ENCODE data around the gene CDC42EP2. TPM values are rescaled to one million over a fixed set of nuclear protein-coding genes. Genes with fewer than 3 reads are reported as not detected.
"Not testable (repeated sequence)": the region's sequence is repeated elsewhere in the genome, so short reads cannot be mapped to it uniquely, and the experiment has no call there.

The CDC42EP2 gene
- total RNA-seq, 2 experiments from 2014 or later, result 1.7 TPM; not detected in 1

DNA sequence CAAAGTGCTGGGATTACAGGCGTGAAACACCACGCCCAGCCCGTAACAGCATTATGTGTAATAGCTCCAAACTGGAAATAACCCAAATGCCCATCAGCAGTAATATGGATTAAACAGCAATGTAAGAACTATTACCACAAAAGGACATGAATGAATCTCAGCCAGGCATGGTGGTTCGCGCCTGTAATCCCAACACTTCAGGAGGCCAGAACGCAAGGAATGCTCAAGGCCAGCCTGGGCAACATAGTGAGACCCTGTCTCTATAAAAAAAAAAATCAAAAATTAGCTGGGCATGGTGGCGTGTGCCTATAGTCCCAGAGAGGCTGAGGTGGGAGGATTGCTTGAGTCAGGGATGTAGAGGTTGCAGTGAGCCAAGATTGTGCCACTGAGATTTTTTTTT, 15.9 kb downstream of the CDC42EP2 start:
- H3K27ac ChIP-seq (ENCODE audit: low read depth, low read length, poor library complexity, severe bottlenecking), result no peak overlapping the region
- no peaks in the 10 kb centered on the region for H3K9me2 ChIP-seq (ENCODE audit: insufficient read depth, low read length)
- H2AFZ ChIP-seq (ENCODE audit: low read length), result peak overlapping the region; percentile 96; the same call in 1 of the 2 replicates
- H3K36me3 ChIP-seq (ENCODE audit: insufficient read depth, low read length), result 0 out of 2 replicates have a peak, but pooled peaks cover 2% of the 10 kb centered on the region
- peaks cover 13% of the 10 kb centered on the region; the same call in 1 of the 2 replicates for H4K20me1 ChIP-seq (ENCODE audit: insufficient read depth, low read length)
- intact Hi-C loops (cut with micrococcal nuclease; ENCODE audit: unreplicated experiment), result no loop called here
- H3K79me2 ChIP-seq (ENCODE audit: insufficient read depth, low read depth, low read length), result peaks cover 19% of the 10 kb centered on the region
- no peak for DNase-seq (ENCODE audit: low spot score)
- peaks cover 18% of the 10 kb centered on the region for H3K4me1 ChIP-seq (ENCODE audit: insufficient read depth, low read length, poor library complexity, severe bottlenecking)
- CTCF ChIA-PET (ENCODE audit: unreplicated experiment), result interaction anchor here (1.4 kb wide), 1 partner anchor 14 kb away, joined by 4 read pairs; no protein-coding TSS in a partner anchor
- POLR2A ChIA-PET, result interaction anchor here (0.7 to 1.3 kb wide), 2 partner anchors 11 to 92 kb away, joined by 3 read pairs; no protein-coding TSS in a partner anchor
- no TSS peak for BruUV-seq (replicated peaks)
- TF ChIP-seq, protein P1, sequence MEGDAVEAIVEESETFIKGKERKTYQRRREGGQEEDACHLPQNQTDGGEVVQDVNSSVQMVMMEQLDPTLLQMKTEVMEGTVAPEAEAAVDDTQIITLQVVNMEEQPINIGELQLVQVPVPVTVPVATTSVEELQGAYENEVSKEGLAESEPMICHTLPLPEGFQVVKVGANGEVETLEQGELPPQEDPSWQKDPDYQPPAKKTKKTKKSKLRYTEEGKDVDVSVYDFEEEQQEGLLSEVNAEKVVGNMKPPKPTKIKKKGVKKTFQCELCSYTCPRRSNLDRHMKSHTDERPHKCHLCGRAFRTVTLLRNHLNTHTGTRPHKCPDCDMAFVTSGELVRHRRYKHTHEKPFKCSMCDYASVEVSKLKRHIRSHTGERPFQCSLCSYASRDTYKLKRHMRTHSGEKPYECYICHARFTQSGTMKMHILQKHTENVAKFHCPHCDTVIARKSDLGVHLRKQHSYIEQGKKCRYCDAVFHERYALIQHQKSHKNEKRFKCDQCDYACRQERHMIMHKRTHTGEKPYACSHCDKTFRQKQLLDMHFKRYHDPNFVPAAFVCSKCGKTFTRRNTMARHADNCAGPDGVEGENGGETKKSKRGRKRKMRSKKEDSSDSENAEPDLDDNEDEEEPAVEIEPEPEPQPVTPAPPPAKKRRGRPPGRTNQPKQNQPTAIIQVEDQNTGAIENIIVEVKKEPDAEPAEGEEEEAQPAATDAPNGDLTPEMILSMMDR (conservative IDR thresholded peaks at IDR 0.05; ENCODE audit: low read length), result no peak
- no peak for TF ChIP-seq EZH2phosphoT487 (IDR thresholded peaks at IDR 0.05; ENCODE audit: borderline replicate concordance, low read depth, low read length)
- no peaks in the 10 kb centered on the region for H3K9me3 ChIP-seq (ENCODE audit: low read length)
- no peak overlapping the region for H3K4me2 ChIP-seq (ENCODE audit: low read length)
- H3K4me3 ChIP-seq (ENCODE audit: low read depth, low read length, poor library complexity, severe bottlenecking), result no peak overlapping the region

- intact Hi-C loops (cut with micrococcal nuclease; ENCODE audit: unreplicated experiment); H3K27ac ChIP-seq (ENCODE audit: low read depth, low read length, poor library complexity, severe bottlenecking); BruUV-seq (replicated peaks); H3K9me2 ChIP-seq (ENCODE audit: insufficient read depth, low read length); H3K4me3 ChIP-seq (ENCODE audit: low read depth, low read length, poor library complexity, severe bottlenecking); H3K4me2 ChIP-seq (ENCODE audit: low read length); H2AFZ ChIP-seq (ENCODE audit: low read length); DNase-seq (ENCODE audit: low spot score); H3K9me3 ChIP-seq (ENCODE audit: low read length): not testable (repeated sequence)
- H3K79me2 ChIP-seq (ENCODE audit: insufficient read depth, low read depth, low read length), result peaks cover 32% of the 10 kb centered on the region
- ChIA-PET CTCF (ENCODE audit: unreplicated experiment) (interaction anchor here (0.6 kb wide), 1 partner anchor 12 kb away, joined by 3 read pairs; no protein-coding TSS in a partner anchor), POLR2A (interaction anchor here (0.6 to 1.6 kb wide), 4 partner anchors 14 to 198 kb away, joined by 3 to 8 read pairs (median 4); no protein-coding TSS in a partner anchor)
- peaks cover 18% of the 10 kb centered on the region for H3K4me1 ChIP-seq (ENCODE audit: insufficient read depth, low read length, poor library complexity, severe bottlenecking)
- H3K36me3 ChIP-seq (ENCODE audit: insufficient read depth, low read length), result peaks cover 11% of the 10 kb centered on the region
- peaks cover 13% of the 10 kb centered on the region; the same call in 1 of the 2 replicates for H4K20me1 ChIP-seq (ENCODE audit: insufficient read depth, low read length)
These were observed 17.9 kb downstream of the CDC42EP2 start for GRCh38 chr11:65332591-65332990.

DNA sequence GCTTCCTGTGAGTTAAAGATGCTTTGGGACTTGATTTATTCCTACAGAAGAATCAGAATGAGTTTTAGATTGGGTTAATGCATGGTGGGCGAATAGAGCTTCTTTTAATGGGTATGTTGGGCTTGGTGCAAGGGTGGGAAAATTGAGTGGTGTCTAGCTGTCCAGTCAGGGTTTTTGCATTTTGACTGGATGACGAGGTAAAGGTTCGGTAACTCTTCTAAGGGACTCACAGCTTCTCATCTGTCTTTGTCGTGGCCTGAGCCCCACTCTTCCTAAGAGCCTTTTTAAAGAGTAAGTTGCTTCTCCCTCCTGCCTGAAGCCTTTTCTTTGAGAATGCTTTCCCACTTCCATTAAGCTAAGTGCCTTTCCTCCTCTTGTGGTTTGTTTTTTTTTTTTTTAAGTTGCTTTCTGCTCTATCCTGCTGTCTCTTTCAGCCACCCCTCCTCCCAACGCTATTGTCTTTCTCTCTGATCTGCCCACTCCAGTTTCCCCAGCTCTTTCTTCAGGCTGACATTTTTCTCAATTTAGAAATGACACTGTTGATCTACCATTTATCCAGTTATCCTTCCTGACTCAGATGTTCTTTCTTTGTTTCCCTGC, 20.1 kb downstream of the CDC42EP2 start:
- H3K4me2 ChIP-seq (ENCODE audit: low read length), result peak overlapping the region; percentile 86
- H3K9me3 ChIP-seq (ENCODE audit: low read length), result no peaks in the 10 kb centered on the region
- H2AFZ ChIP-seq (ENCODE audit: low read length), result no peak overlapping the region
- TF ChIP-seq, protein P1 (conservative IDR thresholded peaks at IDR 0.05; ENCODE audit: low read length), result no peak
- CTCF ChIA-PET (ENCODE audit: unreplicated experiment), result interaction anchor here (0.6 kb wide), 1 partner anchor 592 kb away, joined by 4 read pairs; no protein-coding TSS in a partner anchor
- intact Hi-C loops (cut with micrococcal nuclease; ENCODE audit: unreplicated experiment), result no loop called here
- DNase-seq (ENCODE audit: low spot score), result peak; percentile 13
- H3K36me3 ChIP-seq (ENCODE audit: insufficient read depth, low read length), result peaks cover 26% of the 10 kb centered on the region
- H4K20me1 ChIP-seq (ENCODE audit: insufficient read depth, low read length), result peaks cover 21% of the 10 kb centered on the region
- no TSS peak for BruUV-seq (replicated peaks)
- H3K9me2 ChIP-seq (ENCODE audit: insufficient read depth, low read length), result no peaks in the 10 kb centered on the region
- peaks cover 42% of the 10 kb centered on the region for H3K79me2 ChIP-seq (ENCODE audit: insufficient read depth, low read depth, low read length)
- peaks cover 10% of the 10 kb centered on the region for H3K4me1 ChIP-seq (ENCODE audit: insufficient read depth, low read length, poor library complexity, severe bottlenecking)
- H3K4me3 ChIP-seq (ENCODE audit: low read depth, low read length, poor library complexity, severe bottlenecking), result peak overlapping the region; percentile 83
- POLR2A ChIA-PET, result interaction anchor here (0.6 to 1.3 kb wide), 6 partner anchors 13 to 142 kb away, joined by 3 to 7 read pairs (median 3); partner anchors contain the start of gene POLA2
- H3K27ac ChIP-seq (ENCODE audit: low read depth, low read length, poor library complexity, severe bottlenecking), result peak overlapping the region; percentile 39

All from OCI-LY7 (cell line).